ENCODE data around the gene CCDC27. TPM values are rescaled to one million over a fixed set of nuclear protein-coding genes. Genes with fewer than 3 reads are reported as not detected.
A peak's percentile ranks its signal among the peaks of the same experiment; 100 is the strongest.

CCDC27 gene
- total RNA-seq, 6 donors from 2014 or later: not detected

- no peaks in the 10 kb centered on the region for H3K4me1 ChIP-seq
- ATAC-seq (ENCODE audit: low FRiP score in 2 of 2) (no peak), DNase-seq (peak in 1 of 2 donors; percentile 63)
- 30 to 35% methylated on average over 2 to 14 of the region's 19 CpGs for WGBS, 2 donors
- H3K27ac ChIP-seq: no peak overlapping the region
- TF ChIP-seq POLR2AphosphoS5 (IDR thresholded peaks at IDR 0.05) (no peak), POLR2A (IDR thresholded peaks at IDR 0.05) (no peak), EP300 (IDR thresholded peaks at IDR 0.05) (no peak), CTCF (IDR thresholded peaks at IDR 0.05) (no peak)
- H3K36me3 ChIP-seq: no peaks in the 10 kb centered on the region
- peaks cover 0 to 3% (median 0%) of the 10 kb centered on the region in 4 donors for H3K27me3 ChIP-seq
- H3K9me3 ChIP-seq: no peaks in the 10 kb centered on the region
- no peak overlapping the region for H3K4me3 ChIP-seq
Observed at GRCh38 chr1:3708791-3709190, 43.5 kb upstream of the CCDC27 start.

- Histone ChIP-seq H3K4me1 (no peaks in the 10 kb centered on the region), H3K9me3 (no peaks in the 10 kb centered on the region), H3K27me3 (peaks cover 0 to 3% (median 0%) of the 10 kb centered on the region in 4 donors), H3K36me3 (no peaks in the 10 kb centered on the region), H3K4me3 (no peak overlapping the region), H3K27ac (no peak overlapping the region)
- no peak for ATAC-seq (ENCODE audit: low FRiP score in 2 of 2)
- peak in 1 of 2 donors; percentile 79 for DNase-seq
- no peak for TF ChIP-seq EP300 (IDR thresholded peaks at IDR 0.05)
- TF ChIP-seq CTCF (IDR thresholded peaks at IDR 0.05): no peak
- no peak for TF ChIP-seq POLR2A (IDR thresholded peaks at IDR 0.05)
- no peak for TF ChIP-seq POLR2AphosphoS5 (IDR thresholded peaks at IDR 0.05)
- WGBS, 2 donors: 90 to 93% methylated on average over 9 to 15 of the region's 15 CpGs
Observed at GRCh38 chr1:3710251-3710650, 42.0 kb upstream of the CCDC27 start.

GRCh38 chr1:3711381-3711779, 40.9 kb upstream of the CCDC27 start:
- no peak for ATAC-seq (ENCODE audit: low FRiP score in 2 of 2)
- peak in 1 of 2 donors; percentile 59 for DNase-seq
- H3K27ac ChIP-seq: no peak overlapping the region
- WGBS, 2 donors: 84% methylated on average over 10 of the region's 11 CpGs; no CpG with 5 or more reads in 1 of the 2 donors
- H3K27me3 ChIP-seq: peaks cover 0 to 6% (median 1%) of the 10 kb centered on the region in 4 donors
- no peaks in the 10 kb centered on the region for H3K36me3 ChIP-seq
- no peaks in the 10 kb centered on the region for H3K9me3 ChIP-seq
- H3K4me3 ChIP-seq: no peak overlapping the region
- H3K4me1 ChIP-seq: peaks cover 0 to 6% (median 3%) of the 10 kb centered on the region in 4 donors
- TF ChIP-seq POLR2A (IDR thresholded peaks at IDR 0.05) (no peak), POLR2AphosphoS5 (IDR thresholded peaks at IDR 0.05) (no peak), CTCF (IDR thresholded peaks at IDR 0.05) (no peak), EP300 (IDR thresholded peaks at IDR 0.05) (no peak)

- no peak overlapping the region for H3K4me3 ChIP-seq
- TF ChIP-seq CTCF (IDR thresholded peaks at IDR 0.05): no peak
- no peak for TF ChIP-seq POLR2AphosphoS5 (IDR thresholded peaks at IDR 0.05)
- peak in 1 of 2 donors; percentile 53 for DNase-seq
- H3K27me3 ChIP-seq: peaks cover 0 to 6% (median 1%) of the 10 kb centered on the region in 4 donors
- H3K4me1 ChIP-seq: peaks cover 0 to 11% (median 4%) of the 10 kb centered on the region in 4 donors
- no peak overlapping the region for H3K27ac ChIP-seq
- no peaks in the 10 kb centered on the region for H3K36me3 ChIP-seq
- H3K9me3 ChIP-seq: no peaks in the 10 kb centered on the region
- WGBS, 2 donors: 70 to 77% methylated on average over 17 to 24 of the region's 24 CpGs
- no peak for ATAC-seq (ENCODE audit: low FRiP score in 2 of 2)
Observed at GRCh38 chr1:3711780-3712451, 40.3 kb upstream of the CCDC27 start.
